NCI-H1436 treated with DMSO at 0.1 percent for 48 hours (cell line): Measurements from ENCODE around the gene SEMA4F.

Experiments
- DNase-seq: peaks from one replicate; lab custom pipeline; 2025; lab: John Stamatoyannopoulos, UW

Gene SEMA4F

GRCh38 chr2:74706741-74707140 lies 52.7 kb downstream of the SEMA4F start:
- no peak for DNase-seq

GRCh38 chr2:74707837-74708236 lies 53.8 kb downstream of the SEMA4F start:
- DNase-seq: no peak

DNA sequence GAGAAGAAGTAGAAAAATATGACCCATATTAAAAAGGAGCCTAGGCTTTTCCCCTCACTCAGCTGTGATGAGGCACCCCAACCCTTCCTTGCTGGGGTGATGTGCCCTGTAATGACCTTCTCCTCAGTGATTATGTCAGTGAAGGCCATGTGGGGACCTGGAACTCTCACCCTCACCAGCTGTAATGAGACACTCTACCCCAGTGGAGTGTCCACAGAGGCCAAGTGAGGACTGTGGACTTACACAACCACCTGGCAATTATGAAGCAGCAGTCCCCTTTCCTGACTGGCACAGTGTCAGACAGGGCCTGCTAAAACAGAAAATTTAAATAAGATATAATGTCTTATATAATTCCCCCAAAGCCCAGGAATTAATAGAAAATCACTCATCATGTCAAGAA lies 54.2 kb downstream of the SEMA4F start:
- DNase-seq: no peak

DNA sequence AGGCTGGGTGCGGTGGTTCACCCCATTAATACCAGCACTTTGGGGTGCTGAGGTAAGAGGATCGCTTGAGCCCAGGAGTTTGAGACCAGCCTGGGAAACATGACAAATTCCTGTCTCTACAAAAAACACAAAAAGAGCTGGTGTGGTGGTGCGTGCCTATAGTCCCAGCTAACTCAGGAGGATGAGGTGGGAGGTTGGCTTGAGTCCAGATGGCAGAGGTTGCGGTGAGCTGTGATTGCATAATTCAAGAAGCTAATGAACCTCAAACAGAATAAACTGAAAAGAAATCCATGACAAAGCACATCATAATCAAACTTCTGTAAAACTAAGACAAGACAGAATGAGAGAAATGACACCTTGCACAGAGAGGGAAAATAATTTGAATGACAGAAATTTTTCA lies 54.8 kb downstream of the SEMA4F start:
- DNase-seq: no peak

DNA sequence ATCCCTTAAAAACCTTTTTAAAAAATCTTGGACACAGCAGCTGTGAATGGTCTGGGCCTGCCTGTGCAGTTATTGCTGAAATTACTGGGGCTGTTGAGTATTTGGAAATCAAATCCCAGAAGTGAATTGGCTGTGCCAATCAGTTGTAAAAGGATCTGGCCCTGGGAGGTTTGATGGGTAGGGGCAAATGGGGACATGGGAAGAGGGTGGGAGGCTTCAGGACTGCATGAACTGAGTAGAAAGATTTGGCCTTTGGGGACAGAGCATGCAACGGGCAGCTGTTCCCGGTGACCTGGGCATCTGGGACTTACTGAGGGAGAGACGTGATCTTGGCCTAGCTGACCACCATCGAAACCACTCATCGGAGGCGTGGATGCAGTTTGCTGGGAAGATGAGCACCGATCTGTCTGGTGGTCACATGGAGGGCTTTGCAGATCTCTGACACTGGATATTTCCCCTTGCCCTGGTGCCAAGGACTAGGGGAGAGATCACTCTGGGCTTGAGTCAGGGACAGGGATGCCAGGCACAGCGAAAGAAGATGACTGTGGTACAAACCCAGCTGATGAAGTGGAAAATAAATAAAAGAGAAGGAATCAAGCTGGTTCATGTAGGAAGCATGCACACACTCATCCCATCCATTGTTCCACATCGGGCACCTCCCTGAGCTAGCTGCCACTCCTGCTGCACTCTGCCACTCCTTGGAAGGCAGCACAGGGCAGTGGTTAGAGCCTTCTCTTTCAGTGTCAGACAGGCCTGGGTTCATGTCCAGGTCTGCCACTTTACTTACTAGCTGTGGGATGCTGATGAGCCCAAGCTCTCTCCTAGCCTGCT lies 58.4 kb downstream of the SEMA4F start:
- DNase-seq: no peak

- DNase-seq: no peak
These were observed 60.6 kb downstream of the SEMA4F start for GRCh38 chr2:74714691-74715080.

DNA sequence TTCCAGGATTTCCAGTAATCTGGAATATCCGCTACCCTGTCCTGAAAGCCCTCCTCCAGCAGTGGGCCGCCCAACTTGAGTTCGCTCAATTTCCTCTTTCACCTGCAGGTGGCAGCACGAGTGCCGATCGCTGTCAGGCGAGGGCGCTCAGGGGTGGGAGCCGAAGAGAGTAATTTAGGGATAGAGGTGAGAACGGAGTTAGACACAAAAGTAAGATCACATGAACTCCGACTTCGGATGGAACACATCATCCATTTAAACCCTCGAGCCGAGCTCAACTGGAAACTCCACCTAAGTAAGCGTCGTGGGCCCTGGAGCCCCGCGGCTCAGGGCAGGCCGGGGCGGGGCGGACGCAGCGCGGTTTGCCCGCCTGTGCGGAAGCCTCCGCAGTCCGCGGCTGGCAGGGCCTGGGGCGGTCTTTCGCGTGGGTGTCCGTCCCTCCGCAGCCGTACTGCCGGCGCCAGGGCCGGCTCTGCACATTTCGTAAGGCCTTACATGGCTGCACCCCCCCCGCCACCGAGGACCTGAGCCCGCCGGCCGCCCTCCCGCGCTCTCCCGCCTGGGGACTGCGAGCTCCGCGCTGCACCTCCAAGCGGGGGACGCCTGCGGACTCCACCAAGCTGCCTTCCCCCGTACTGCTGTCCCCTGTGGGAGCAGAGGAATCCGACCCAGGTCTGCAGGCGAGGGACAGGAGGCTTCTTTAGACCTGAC lies 61.2 kb downstream of the SEMA4F start:
- DNase-seq: no peak

DNA sequence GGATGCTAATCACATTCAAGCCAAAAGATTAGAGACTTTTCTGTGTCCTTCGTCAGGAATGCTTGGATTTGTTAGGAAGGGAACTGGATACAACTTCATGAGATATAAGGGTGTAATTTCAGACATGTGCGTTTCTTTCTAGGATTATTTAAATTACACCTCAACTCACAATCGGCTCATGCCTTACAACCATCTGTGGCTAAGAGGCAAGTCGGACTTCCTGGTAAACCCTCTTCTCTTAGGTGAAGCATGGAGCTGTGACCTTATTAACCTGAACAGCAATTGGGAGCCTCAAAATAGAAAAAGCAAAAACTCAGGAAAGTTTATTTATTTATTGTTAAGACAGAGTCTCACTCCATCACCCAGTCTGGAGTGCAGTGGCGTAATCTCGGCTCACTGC lies 61.8 kb downstream of the SEMA4F start:
- DNase-seq: no peak

GRCh38 chr2:74719066-74719465 lies 65.0 kb downstream of the SEMA4F start:
- no peak for DNase-seq

- DNase-seq: no peak
These were observed 67.3 kb downstream of the SEMA4F start for GRCh38 chr2:74721316-74721715.

DNA sequence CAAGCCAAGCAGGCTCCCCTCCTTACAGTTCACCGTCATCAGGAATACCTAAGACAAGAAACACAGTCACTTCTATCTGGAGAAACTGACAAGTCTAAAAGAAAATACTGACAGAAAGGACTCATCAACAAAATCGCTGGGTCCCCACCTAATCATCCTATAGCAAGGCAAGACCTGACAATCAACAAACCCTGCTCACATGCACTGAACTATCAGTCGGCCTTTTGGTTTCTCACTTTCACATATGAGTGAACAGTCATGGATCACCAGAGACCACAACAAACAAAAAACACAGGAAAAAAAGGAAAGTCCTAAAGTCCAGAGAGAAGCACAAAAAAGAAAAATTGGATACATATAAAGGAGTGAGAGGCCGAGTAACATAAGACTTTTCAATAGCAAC lies 70.4 kb downstream of the SEMA4F start:
- DNase-seq: no peak

- DNase-seq: no peak
These were observed 71.2 kb downstream of the SEMA4F start for GRCh38 chr2:74725287-74725686.

DNA sequence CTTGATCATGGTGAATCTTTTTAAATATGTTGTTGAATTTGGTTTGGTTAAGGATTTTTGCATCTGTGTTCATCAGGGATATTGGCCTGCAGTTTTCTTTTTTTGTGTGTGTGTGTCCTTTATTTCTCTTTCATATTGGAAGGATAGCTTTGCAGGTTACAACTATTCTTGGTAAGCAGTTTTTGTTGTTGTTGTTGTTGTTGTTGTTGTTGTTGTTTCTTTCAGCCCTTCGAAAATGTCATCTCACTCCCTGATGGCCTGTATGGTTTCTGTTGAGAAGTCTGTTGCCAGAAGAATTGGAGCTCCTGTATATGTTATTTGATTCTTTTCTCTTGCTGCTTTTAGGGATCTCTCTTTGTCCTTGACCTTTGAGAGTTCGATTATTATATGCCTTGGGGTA lies 74.8 kb downstream of the SEMA4F start:
- no peak for DNase-seq

GRCh38 chr2:74730530-74730929 lies 76.5 kb downstream of the SEMA4F start:
- no peak for DNase-seq
